Activated naive CD8-positive, alpha-beta T cell treated with anti-CD3 and anti-CD28 coated beads, Interleukin-2, amount 10 ng/mL, durations not matched to agents 7 days and 5 days (primary cell): ENCODE data around the gene CCSER1. TPM values are rescaled to one million over a fixed set of nuclear protein-coding genes. Genes with fewer than 3 reads are reported as not detected.
"Not testable (repeated sequence)": the region's sequence is repeated elsewhere in the genome, so short reads cannot be mapped to it uniquely, and the experiment has no call there.

Source experiments
- ATAC-seq: fragments of 150-1000 bp; cut with Tn5 transposase; one replicate; pipeline ENCODE4 v1.10.0; 2021; ENCODE audit warnings: low read depth, moderate library complexity
- POLR2A ChIA-PET: fragments of 350-600 bp; sonication (Branson Sonifier 250); formaldehyde crosslinking; loops from one replicate; lab custom pipeline; 2021; ENCODE audit warnings: antibody characterized with exemption; lab: Charles Lee
- DNase-seq: peaks from one replicate; pipeline ENCODE4 v3.0.0; 2021
- H3K27ac Mint-ChIP-seq: one replicate; pipeline ENCODE4 v1.8.0; 2022; ENCODE audit warnings: mild to moderate bottlenecking, mixed read lengths
- H3K27me3 Mint-ChIP-seq: one replicate; pipeline ENCODE4 v1.8.0; 2022; ENCODE audit warnings: mild to moderate bottlenecking, moderate library complexity, mixed read lengths
- H3K36me3 Mint-ChIP-seq: one replicate; pipeline ENCODE4 v1.8.0; 2021; ENCODE audit warnings: mild to moderate bottlenecking, mixed read lengths
- H3K4me1 Mint-ChIP-seq: one replicate; pipeline ENCODE4 v1.8.0; 2021; ENCODE audit warnings: mixed read lengths
- H3K4me3 Mint-ChIP-seq: one replicate; pipeline ENCODE4 v1.8.0; 2022; ENCODE audit warnings: mild to moderate bottlenecking, moderate library complexity, mixed read lengths
- H3K9me3 Mint-ChIP-seq: one replicate; pipeline ENCODE4 v1.8.0; 2021; ENCODE audit warnings: mixed read lengths
- total RNA-seq, 2 experiments: library from RNA; stranded (reverse); gene quantifications; one replicate each; pipeline ENCODE4 v1.2.3, GENCODE V29; 2021

Gene CCSER1
- total RNA-seq, 2 experiments from 2014 or later = 0.64 TPM; not detected in 1

DNA sequence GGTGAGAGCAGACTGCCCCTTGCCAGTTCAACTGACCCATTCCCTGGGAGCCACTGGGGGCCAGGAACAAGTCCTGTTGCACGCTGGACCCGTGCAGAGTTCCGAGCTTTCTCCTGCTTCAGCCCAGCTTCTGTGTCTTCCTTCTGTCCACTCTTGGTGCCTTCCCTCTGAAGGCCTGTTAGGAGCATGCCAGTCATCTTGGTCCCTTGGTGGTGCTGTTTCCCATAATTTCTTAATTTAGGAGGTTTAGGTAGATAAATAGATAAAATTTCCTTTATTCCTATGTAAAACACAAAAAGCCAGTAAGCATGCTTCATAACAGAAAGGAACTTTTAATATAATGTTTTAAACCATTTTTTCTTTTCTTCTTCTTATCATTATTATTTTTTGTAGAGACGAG, 672.7 kb downstream of the CCSER1 start:
- Mint-ChIP-seq H3K27me3 (no peaks in the 10 kb centered on the region), H3K36me3 (no peaks in the 10 kb centered on the region), H3K9me3 (peaks cover 3% of the 10 kb centered on the region), H3K4me3 (no peak overlapping the region), H3K27ac (no peak overlapping the region), H3K4me1 (no peaks in the 10 kb centered on the region)
- POLR2A ChIA-PET = no interaction called here
- no peak for DNase-seq
- no peak for ATAC-seq

GRCh38 chr4:90815569-90815968, 688.4 kb downstream of the CCSER1 start:
- DNase-seq = no peak
- ATAC-seq = no peak
- peaks cover 6% of the 10 kb centered on the region for H3K9me3 Mint-ChIP-seq
- no peaks in the 10 kb centered on the region for H3K36me3 Mint-ChIP-seq
- H3K4me3 Mint-ChIP-seq = no peak overlapping the region
- H3K27ac Mint-ChIP-seq = no peak overlapping the region
- POLR2A ChIA-PET = no interaction called here
- no peaks in the 10 kb centered on the region for H3K27me3 Mint-ChIP-seq
- H3K4me1 Mint-ChIP-seq = no peaks in the 10 kb centered on the region

DNA sequence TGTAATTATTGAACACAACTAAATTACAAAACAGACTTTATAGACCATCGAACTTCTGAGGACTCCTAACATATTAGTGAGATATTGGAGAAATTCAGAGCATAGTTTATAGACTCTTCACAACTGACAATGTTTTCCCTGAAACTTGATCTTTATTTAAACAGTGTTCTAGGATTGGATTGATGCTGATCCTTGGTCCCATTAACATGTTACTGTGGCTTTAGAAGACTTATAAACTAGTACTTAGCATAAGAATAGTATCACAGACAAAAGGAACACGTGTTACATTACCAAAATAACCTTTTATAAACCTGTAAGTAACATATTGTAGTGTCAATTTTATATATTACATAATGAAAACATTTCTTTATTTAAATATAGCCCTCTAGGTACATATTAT, 689.6 kb downstream of the CCSER1 start:
- ATAC-seq = no peak
- H3K4me1 Mint-ChIP-seq = no peaks in the 10 kb centered on the region
- DNase-seq = no peak
- H3K4me3 Mint-ChIP-seq = no peak overlapping the region
- no peak overlapping the region for H3K27ac Mint-ChIP-seq
- H3K9me3 Mint-ChIP-seq = peaks cover 6% of the 10 kb centered on the region
- POLR2A ChIA-PET = no interaction called here
- no peaks in the 10 kb centered on the region for H3K27me3 Mint-ChIP-seq
- H3K36me3 Mint-ChIP-seq = no peaks in the 10 kb centered on the region

DNA sequence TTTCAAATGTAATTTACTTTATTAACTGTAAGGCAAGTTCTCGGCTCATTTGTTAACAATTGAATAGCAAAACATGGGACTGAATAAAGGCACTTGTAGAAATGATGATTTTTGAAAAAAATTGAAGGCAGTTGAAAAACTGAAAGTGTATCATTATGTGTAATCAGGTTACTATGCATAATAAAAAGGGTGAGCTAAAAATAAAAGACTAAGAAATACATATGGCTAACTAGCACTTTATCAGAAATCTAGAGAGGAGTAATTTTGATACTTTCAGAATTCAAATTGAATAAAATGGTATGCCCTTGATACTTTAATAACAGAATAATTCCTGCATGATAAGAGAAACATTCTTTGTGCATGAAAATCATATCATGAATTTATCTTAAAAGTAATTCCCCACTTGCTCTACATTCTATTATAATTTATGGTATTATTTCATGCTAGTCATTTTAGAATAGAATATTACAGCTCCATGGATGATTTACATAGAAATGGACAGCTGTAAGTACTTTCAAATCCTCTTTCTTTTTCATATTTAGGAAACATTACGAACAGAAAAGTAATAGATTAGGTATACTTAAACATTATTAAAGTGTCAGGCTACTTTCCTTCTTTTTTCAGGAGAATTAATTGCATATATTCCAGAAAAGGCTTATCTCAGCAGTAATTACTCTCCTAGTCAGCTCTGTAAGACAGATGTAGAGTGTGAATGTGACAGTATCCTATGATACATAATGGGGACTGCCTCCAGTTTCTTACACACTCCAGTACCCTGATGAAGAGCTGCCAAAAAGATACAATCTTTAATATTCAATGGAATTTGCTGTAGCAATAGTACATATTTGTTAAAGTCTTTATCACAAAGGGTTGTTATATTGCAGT, 697.3 kb downstream of the CCSER1 start:
- no peak for ATAC-seq
- Mint-ChIP-seq H3K27ac (no peak overlapping the region), H3K36me3 (no peaks in the 10 kb centered on the region), H3K4me1 (no peaks in the 10 kb centered on the region), H3K4me3 (no peak overlapping the region), H3K9me3 (peaks cover 3% of the 10 kb centered on the region), H3K27me3 (no peaks in the 10 kb centered on the region)
- POLR2A ChIA-PET = no interaction called here
- DNase-seq = no peak

- no peak overlapping the region for H3K27ac Mint-ChIP-seq
- no peak for ATAC-seq
- POLR2A ChIA-PET = no interaction called here
- no peaks in the 10 kb centered on the region for H3K4me1 Mint-ChIP-seq
- H3K36me3 Mint-ChIP-seq = no peaks in the 10 kb centered on the region
- H3K27me3 Mint-ChIP-seq = no peaks in the 10 kb centered on the region
- no peak for DNase-seq
- H3K4me3 Mint-ChIP-seq = no peak overlapping the region
- H3K9me3 Mint-ChIP-seq = peaks cover 3% of the 10 kb centered on the region
Observed at GRCh38 chr4:90825849-90826248, 698.7 kb downstream of the CCSER1 start.

GRCh38 chr4:90833706-90834105, 706.5 kb downstream of the CCSER1 start:
- no peak for DNase-seq
- no peak for ATAC-seq
- Mint-ChIP-seq H3K4me3 (no peak overlapping the region), H3K4me1 (no peaks in the 10 kb centered on the region), H3K27me3 (no peaks in the 10 kb centered on the region), H3K9me3 (peaks cover 1% of the 10 kb centered on the region), H3K27ac (no peak overlapping the region), H3K36me3 (no peaks in the 10 kb centered on the region)
- POLR2A ChIA-PET = no interaction called here

- no peak for DNase-seq
- H3K27me3 Mint-ChIP-seq = no peaks in the 10 kb centered on the region
- H3K36me3 Mint-ChIP-seq = no peaks in the 10 kb centered on the region
- no peaks in the 10 kb centered on the region for H3K9me3 Mint-ChIP-seq
- POLR2A ChIA-PET = no interaction called here
- no peaks in the 10 kb centered on the region for H3K4me1 Mint-ChIP-seq
- H3K4me3 Mint-ChIP-seq = no peak overlapping the region
- no peak for ATAC-seq
- H3K27ac Mint-ChIP-seq = no peak overlapping the region
Observed at GRCh38 chr4:90837241-90837640, 710.0 kb downstream of the CCSER1 start.

GRCh38 chr4:90838859-90839258, 711.7 kb downstream of the CCSER1 start:
- DNase-seq, POLR2A ChIA-PET, H3K36me3 Mint-ChIP-seq, H3K4me1 Mint-ChIP-seq, H3K9me3 Mint-ChIP-seq, H3K27ac Mint-ChIP-seq, ATAC-seq, H3K27me3 Mint-ChIP-seq, H3K4me3 Mint-ChIP-seq: not testable (repeated sequence)

GRCh38 chr4:90840291-90840690, 713.1 kb downstream of the CCSER1 start:
- POLR2A ChIA-PET = no interaction called here
- Mint-ChIP-seq H3K27ac (no peak overlapping the region), H3K27me3 (no peaks in the 10 kb centered on the region), H3K4me1 (no peaks in the 10 kb centered on the region), H3K36me3 (no peaks in the 10 kb centered on the region), H3K9me3 (no peaks in the 10 kb centered on the region), H3K4me3 (no peak overlapping the region)
- no peak for ATAC-seq
- DNase-seq = no peak

DNA sequence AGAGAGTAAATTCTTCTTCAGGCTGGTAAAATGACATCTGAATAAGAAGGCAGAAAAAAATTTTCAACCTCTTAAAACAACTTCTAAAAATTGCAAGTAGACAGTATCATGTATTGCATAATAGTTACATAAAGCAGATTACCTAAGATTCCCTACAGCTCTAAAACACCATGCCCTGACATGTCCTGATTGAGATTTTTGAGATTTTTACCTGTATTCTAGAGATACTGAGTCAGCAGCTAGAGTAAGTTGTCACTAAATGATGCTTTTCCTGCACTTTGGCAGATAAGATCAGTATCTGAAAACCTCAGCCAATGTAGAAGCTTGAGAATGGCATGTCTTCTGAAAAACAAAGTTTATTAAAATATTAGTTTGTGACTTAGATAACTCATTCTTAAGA, 713.6 kb downstream of the CCSER1 start:
- Mint-ChIP-seq H3K27ac (no peak overlapping the region), H3K9me3 (no peaks in the 10 kb centered on the region), H3K27me3 (no peaks in the 10 kb centered on the region), H3K36me3 (no peaks in the 10 kb centered on the region), H3K4me3 (no peak overlapping the region), H3K4me1 (no peaks in the 10 kb centered on the region)
- POLR2A ChIA-PET = no interaction called here
- ATAC-seq = no peak
- no peak for DNase-seq

GRCh38 chr4:90841676-90842075, 714.5 kb downstream of the CCSER1 start:
- no peak overlapping the region for H3K4me3 Mint-ChIP-seq
- ATAC-seq = no peak
- H3K9me3 Mint-ChIP-seq = no peaks in the 10 kb centered on the region
- no peaks in the 10 kb centered on the region for H3K4me1 Mint-ChIP-seq
- no peak overlapping the region for H3K27ac Mint-ChIP-seq
- DNase-seq = no peak
- POLR2A ChIA-PET = no interaction called here
- no peaks in the 10 kb centered on the region for H3K27me3 Mint-ChIP-seq
- H3K36me3 Mint-ChIP-seq = no peaks in the 10 kb centered on the region

DNA sequence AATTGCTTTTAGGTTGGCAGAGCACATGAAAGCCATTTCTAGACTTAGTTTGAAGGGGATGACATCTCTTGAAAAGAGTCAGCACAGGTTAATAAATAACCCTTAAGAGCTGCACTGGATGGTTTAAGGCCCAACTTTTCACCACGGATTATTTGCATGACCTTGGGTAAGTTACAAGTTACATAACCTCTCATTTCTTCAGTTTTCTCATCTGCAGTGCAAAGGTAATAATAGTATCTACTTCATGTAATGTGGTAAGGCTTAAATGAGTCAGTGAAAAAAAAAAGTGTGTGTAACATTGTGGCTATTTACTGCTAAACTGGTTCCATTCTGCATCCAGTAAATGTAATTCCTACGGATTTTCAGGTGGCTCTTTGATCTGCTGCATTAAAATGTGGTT, 715.8 kb downstream of the CCSER1 start:
- no peak for DNase-seq
- Mint-ChIP-seq H3K4me3 (no peak overlapping the region), H3K9me3 (no peaks in the 10 kb centered on the region), H3K36me3 (no peaks in the 10 kb centered on the region), H3K27ac (no peak overlapping the region), H3K27me3 (no peaks in the 10 kb centered on the region), H3K4me1 (no peaks in the 10 kb centered on the region)
- POLR2A ChIA-PET = no interaction called here
- no peak for ATAC-seq

DNA sequence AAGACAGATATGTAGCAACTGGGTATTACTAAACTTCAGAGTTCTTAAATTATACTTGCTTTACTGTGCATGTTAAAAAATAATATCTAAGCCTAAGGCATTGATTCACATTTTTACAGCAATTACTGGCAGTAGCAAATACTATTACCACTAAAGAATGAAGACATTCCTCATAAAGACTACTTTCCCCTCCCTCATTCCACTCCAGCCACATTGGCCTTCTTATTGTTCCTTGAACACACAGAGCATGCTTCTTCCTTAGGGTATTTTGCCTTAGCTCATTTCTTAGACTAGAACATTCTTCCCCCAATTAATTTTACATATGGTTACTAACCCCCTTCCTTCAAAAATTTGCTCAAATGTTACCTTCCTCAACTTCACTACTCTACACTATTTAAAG, 717.0 kb downstream of the CCSER1 start:
- ATAC-seq (no peak), DNase-seq (no peak)
- H3K36me3 Mint-ChIP-seq = no peaks in the 10 kb centered on the region
- H3K4me1 Mint-ChIP-seq = no peaks in the 10 kb centered on the region
- H3K9me3 Mint-ChIP-seq = peaks cover 2% of the 10 kb centered on the region
- no peak overlapping the region for H3K27ac Mint-ChIP-seq
- POLR2A ChIA-PET = no interaction called here
- H3K4me3 Mint-ChIP-seq = no peak overlapping the region
- H3K27me3 Mint-ChIP-seq = no peaks in the 10 kb centered on the region

GRCh38 chr4:90845777-90846176, 718.6 kb downstream of the CCSER1 start:
- no peaks in the 10 kb centered on the region for H3K27me3 Mint-ChIP-seq
- ATAC-seq (no peak), DNase-seq (no peak)
- POLR2A ChIA-PET = no interaction called here
- no peaks in the 10 kb centered on the region for H3K36me3 Mint-ChIP-seq
- no peak overlapping the region for H3K27ac Mint-ChIP-seq
- H3K4me1 Mint-ChIP-seq = no peaks in the 10 kb centered on the region
- H3K9me3 Mint-ChIP-seq = peaks cover 2% of the 10 kb centered on the region
- H3K4me3 Mint-ChIP-seq = no peak overlapping the region
